B cell (primary cell): Measurements from ENCODE around the gene IKBKG. TPM values are rescaled to one million over a fixed set of nuclear protein-coding genes. Genes with fewer than 3 reads are reported as not detected.

Experiments
- ATAC-seq: fragments of 200-7000 bp; cut with Tn5 transposase; one replicate; pipeline ENCODE4 v1.10.0; 2021; ENCODE audit warnings: low read depth, mild to moderate bottlenecking, moderate number of reproducible peaks, moderate library complexity
- CTCF ChIA-PET: fragments of 350-600 bp; sonication (Branson Sonifier 250); formaldehyde crosslinking; loops from one replicate; lab custom pipeline; 2021; ENCODE audit warnings: antibody characterized with exemption, inconsistent platforms; lab: Charles Lee
- POLR2A ChIA-PET: fragments of 350-600 bp; sonication (Branson Sonifier 250); formaldehyde crosslinking; loops from one replicate; lab custom pipeline; 2021; ENCODE audit warnings: antibody characterized with exemption; lab: Charles Lee
- DNase-seq: peaks from one replicate; pipeline ENCODE4 v3.0.0; 2013
- H2AFZ ChIP-seq: 2 replicates; pipeline ENCODE4 v1.6.1; 2012; ENCODE audit warnings: mild to moderate bottlenecking, low read depth, low read length; ENCODE audit not compliant: insufficient read depth, poor library complexity, severe bottlenecking
- H3K27ac ChIP-seq, 2 donors: 1 replicate in 1 of 2; 2 replicates in 1 of 2; pipeline ENCODE4 v1.5.1; 2012 to 2013; ENCODE audit warnings: low read length in 2 of 2, mild to moderate bottlenecking in 2 of 2, moderate library complexity in 1 of 2
- H3K27me3 ChIP-seq, 4 experiments: fragments of 200-600 bp in 1 of 4; sonication (generic) in 1 of 4; replicated peaks in 1 of 4; 1 replicate in 2 of 4; 2 replicates in 2 of 4; pipeline versions ENCODE4 v1.6.1 to v1.7.0; 2013 to 2016; ENCODE audit warnings: low read length in 3 of 4, mild to moderate bottlenecking in 2 of 4, mixed read lengths in 1 of 4, moderate library complexity in 1 of 4; ENCODE audit not compliant: insufficient read depth in 4 of 4, control insufficient read depth in 3 of 4; ENCODE audit errors: control extremely low read depth in 1 of 4
- H3K36me3 ChIP-seq, 2 experiments: replicated peaks in 1 of 2; 1 replicate in 1 of 2; 2 replicates in 1 of 2; pipeline versions ENCODE4 v1.6.1 to v1.7.1; 2013; ENCODE audit warnings: low read length in 1 of 2; ENCODE audit not compliant: insufficient read depth in 2 of 2, control insufficient read depth in 1 of 2; ENCODE audit errors: control extremely low read depth in 1 of 2, extremely low read depth in 1 of 2
- H3K4me1 ChIP-seq, 2 donors: fragments of 200-600 bp in 1 of 2; sonication (generic) in 1 of 2; 1 replicate in 1 of 2; 2 replicates in 1 of 2; pipeline versions ENCODE4 v1.5.1 to v1.6.1; 2013 to 2017; ENCODE audit warnings: low read length in 2 of 2; ENCODE audit not compliant: control insufficient read depth in 2 of 2, insufficient read depth in 2 of 2
- H3K4me2 ChIP-seq: replicated peaks from 2 replicates; pipeline ENCODE3; 2012; ENCODE audit warnings: mild to moderate bottlenecking, low read depth, low read length; ENCODE audit not compliant: poor library complexity, severe bottlenecking
- H3K4me3 ChIP-seq, 5 experiments: fragments of 200-600 bp in 1 of 5; sonication (generic) in 1 of 5; 1 replicate in 3 of 5; 2 replicates in 2 of 5; pipeline versions ENCODE4 v1.5.1 to v1.7.0; 2011 to 2016; ENCODE audit warnings: low read length in 4 of 5, mild to moderate bottlenecking in 4 of 5, low read depth in 2 of 5, control low read depth in 1 of 5, moderate library complexity in 1 of 5; ENCODE audit not compliant: insufficient read depth in 1 of 5; ENCODE audit errors: control extremely low read depth in 1 of 5, extremely low read depth in 1 of 5
- H3K79me2 ChIP-seq: fragments of 200-600 bp; sonication (generic); one replicate; pipeline ENCODE4 v1.6.0; 2016; ENCODE audit warnings: low read length; ENCODE audit not compliant: control insufficient read depth, insufficient read depth
- H3K9ac ChIP-seq: fragments of 200-600 bp; sonication (generic); 2 replicates; pipeline ENCODE4 v1.6.1; 2017; ENCODE audit warnings: mild to moderate bottlenecking, low read length, moderate library complexity
- H3K9me3 ChIP-seq, 3 donors: one replicate each; pipeline versions ENCODE4 v1.6.1 to v1.7.1; 2013; ENCODE audit warnings: low read length in 2 of 3; ENCODE audit not compliant: control insufficient read depth in 2 of 3, insufficient read depth in 1 of 3; ENCODE audit errors: control extremely low read depth in 1 of 3
- H4K20me1 ChIP-seq: 2 replicates; pipeline ENCODE4 v1.6.0; 2012; ENCODE audit warnings: mild to moderate bottlenecking, low read length; ENCODE audit not compliant: insufficient read depth, control insufficient read depth, poor library complexity, severe bottlenecking
- H3K27ac Mint-ChIP-seq: one replicate; pipeline ENCODE4 v1.8.0; 2021; ENCODE audit warnings: mixed read lengths
- H3K27me3 Mint-ChIP-seq: one replicate; pipeline ENCODE4 v1.8.0; 2021; ENCODE audit warnings: mixed read lengths
- H3K4me1 Mint-ChIP-seq: one replicate; pipeline ENCODE4 v1.8.0; 2021; ENCODE audit warnings: mixed read lengths
- H3K4me3 Mint-ChIP-seq: one replicate; pipeline ENCODE4 v1.8.0; 2021; ENCODE audit warnings: mixed read lengths
- H3K9me3 Mint-ChIP-seq: one replicate; pipeline ENCODE4 v1.8.0; 2022; ENCODE audit warnings: mixed read lengths; ENCODE audit not compliant: insufficient read depth
- CTCF ChIP-seq: fragments of 200-600 bp; IDR thresholded peaks from one replicate; pipeline ENCODE4 v1.8.0; 2022; ENCODE audit warnings: antibody characterized with exemption, mild to moderate bottlenecking
- EZH2 ChIP-seq: IDR thresholded peaks from 2 replicates; pipeline ENCODE4 v1.6.1; 2012; ENCODE audit warnings: borderline replicate concordance, low read depth, mild to moderate bottlenecking, moderate library complexity, low read length; ENCODE audit not compliant: insufficient read depth, poor library complexity, severe bottlenecking
- WGBS: methylation state at CpG from one replicate; pipeline ENCODE4 v1.1.5; 2013; ENCODE audit warnings: missing lambda C conversion rate; ENCODE audit not compliant: insufficient coverage; 5-methylcytosine and 5-hydroxymethylcytosine counted together
- intact Hi-C: fragments of 100-400 bp; cut with micrococcal nuclease; formaldehyde crosslinking; loops from one replicate; pipeline ENCODE4 v1.10.0; 2022
- polyA plus RNA-seq: library from polyadenylated mRNA; depleted of rRNA; stranded (reverse); fragments of >200 nt; gene quantifications from 2 replicates; pipeline ENCODE4 v1.2.3, GENCODE V29; 2012
- total RNA-seq, 2 donors: library from RNA; stranded (reverse); fragments of 120-200 nt in 1 of 2; gene quantifications; 1 replicate in 1 of 2; 2 replicates in 1 of 2; pipeline versions ENCODE4 v1.2.3 to v1.2.4, GENCODE V29; 2013 to 2022

Gene IKBKG
- total and polyA plus RNA-seq, 2 donors (not counting 1 experiment from before 2014, with no cell fraction given): 46.7 to 65.1 TPM

- Mint-ChIP-seq H3K4me3 (no peak overlapping the region), H3K27me3 (no peaks in the 10 kb centered on the region), H3K4me1 (peaks cover 3% of the 10 kb centered on the region), H3K9me3 (no peaks in the 10 kb centered on the region), H3K27ac (no peak overlapping the region)
- Histone ChIP-seq H3K9me3 (no peaks in the 10 kb centered on the region), H3K36me3 (peaks cover 0 to 3% of the 10 kb centered on the region in 2 experiments), H2AFZ (no peak overlapping the region), H3K4me1 (peaks cover 0 to 7% of the 10 kb centered on the region in 2 donors), H3K9ac (no peak overlapping the region), H3K4me3 (no peak overlapping the region), H3K27ac (no peak overlapping the region), H3K4me2 (no peak overlapping the region), H4K20me1 (no peaks in the 10 kb centered on the region), H3K27me3 (no peaks in the 10 kb centered on the region), H3K79me2 (no peaks in the 10 kb centered on the region)
- CTCF ChIA-PET: interaction anchor here (0.6 to 1.1 kb wide), 3 partner anchors 12 to 47 kb away, joined by 3 read pairs; no protein-coding TSS in a partner anchor
- POLR2A ChIA-PET: no interaction called here
- no peak for TF ChIP-seq CTCF
- no peak for TF ChIP-seq EZH2
- intact Hi-C loops: no loop called here
- WGBS: no CpG with 5 or more reads among the region's 8 CpGs
- no peak for DNase-seq
- ATAC-seq: no peak
Observed at GRCh38 chrX:154502098-154502497, 45.3 kb upstream of the IKBKG start.

- H3K9me3 ChIP-seq: no peaks in the 10 kb centered on the region
- H4K20me1 ChIP-seq: no peaks in the 10 kb centered on the region
- no peaks in the 10 kb centered on the region for H3K27me3 ChIP-seq
- no peak for ATAC-seq
- peaks cover 0 to under 1% of the 10 kb centered on the region in 2 donors for H3K4me1 ChIP-seq
- H3K79me2 ChIP-seq: no peaks in the 10 kb centered on the region
- no peak overlapping the region for H3K27ac ChIP-seq
- no peak overlapping the region for H3K4me3 ChIP-seq
- H3K9ac ChIP-seq: no peak overlapping the region
- CTCF ChIA-PET: interaction anchor here (1.1 kb wide), 1 partner anchor 24 kb away, joined by 3 read pairs; no protein-coding TSS in a partner anchor
- H3K36me3 ChIP-seq: peaks cover 0 to 3% of the 10 kb centered on the region in 2 experiments
- Mint-ChIP-seq H3K9me3 (no peaks in the 10 kb centered on the region), H3K4me3 (no peak overlapping the region), H3K27ac (no peak overlapping the region), H3K27me3 (no peaks in the 10 kb centered on the region), H3K4me1 (peaks cover under 1% of the 10 kb centered on the region)
- intact Hi-C loops: no loop called here
- no peak for TF ChIP-seq EZH2
- no peak for TF ChIP-seq CTCF
- DNase-seq: no peak
- H2AFZ ChIP-seq: no peak overlapping the region
- WGBS: no CpG with 5 or more reads among the region's 3 CpGs
- POLR2A ChIA-PET: no interaction called here
- H3K4me2 ChIP-seq: no peak overlapping the region
Observed at GRCh38 chrX:154502989-154503388, 44.4 kb upstream of the IKBKG start.
